Stomach smooth muscle (tissue), 2 donors: Measurements from ENCODE around the gene CD1E.
"Not testable (repeated sequence)": the region's sequence is repeated elsewhere in the genome, so short reads cannot be mapped to it uniquely, and the experiment has no call there.

ENCODE experiments used
- H3K27ac ChIP-seq: one replicate; pipeline ENCODE4 v1.7.0; 2013; ENCODE audit warnings: mild to moderate bottlenecking, low read length, inconsistent platforms
- H3K27me3 ChIP-seq, 2 donors: one replicate each; pipeline ENCODE4 v1.7.0; 2013; ENCODE audit warnings: low read length in 2 of 2; ENCODE audit not compliant: insufficient read depth in 2 of 2, control insufficient read depth in 1 of 2
- H3K36me3 ChIP-seq, 2 donors: one replicate each; pipeline ENCODE4 v1.7.0; 2013; ENCODE audit warnings: low read length in 2 of 2; ENCODE audit not compliant: control insufficient read depth in 2 of 2, insufficient read depth in 2 of 2
- H3K4me1 ChIP-seq: one replicate; pipeline ENCODE4 v1.7.0; 2013; ENCODE audit warnings: low read length; ENCODE audit not compliant: control insufficient read depth, insufficient read depth
- H3K4me3 ChIP-seq, 2 donors: one replicate each; pipeline ENCODE4 v1.7.0; 2013; ENCODE audit warnings: low read length in 2 of 2
- H3K9ac ChIP-seq, 2 donors: one replicate each; pipeline ENCODE4 v1.7.0; 2013; ENCODE audit warnings: low read length in 2 of 2, mild to moderate bottlenecking in 1 of 2
- H3K9me3 ChIP-seq, 2 donors: one replicate each; pipeline ENCODE4 v1.7.0; 2013; ENCODE audit warnings: low read length in 2 of 2; ENCODE audit not compliant: control insufficient read depth in 2 of 2
- donor health status: healthy.
- donor health status: Pancreatic carcinoma.

Gene CD1E

GRCh38 chr1:158362482-158362881 lies 8.8 kb downstream of the CD1E start:
- Histone ChIP-seq H3K4me3 (no peak overlapping the region), H3K4me1 (no peaks in the 10 kb centered on the region), H3K9ac (no peak overlapping the region), H3K27ac (no peak overlapping the region), H3K27me3 (no peaks in the 10 kb centered on the region), H3K36me3 (no peaks in the 10 kb centered on the region), H3K9me3 (no peaks in the 10 kb centered on the region)

GRCh38 chr1:158362941-158363340 lies 9.2 kb downstream of the CD1E start:
- Histone ChIP-seq H3K4me3 (no peak overlapping the region), H3K36me3 (no peaks in the 10 kb centered on the region), H3K27ac (no peak overlapping the region)

GRCh38 chr1:158366783-158367182 lies 13.1 kb downstream of the CD1E start:
- H3K9ac ChIP-seq: no peak overlapping the region
- H3K9me3 ChIP-seq: peaks cover 0 to 9% of the 10 kb centered on the region in 2 donors
- no peaks in the 10 kb centered on the region for H3K27me3 ChIP-seq
- no peaks in the 10 kb centered on the region for H3K4me1 ChIP-seq
- no peak overlapping the region for H3K27ac ChIP-seq
- no peaks in the 10 kb centered on the region for H3K36me3 ChIP-seq
- H3K4me3 ChIP-seq: no peak overlapping the region

More at GRCh38 chr1:158362941-158363340, 9.2 kb downstream of the CD1E start:
- no peaks in the 10 kb centered on the region for H3K9me3 ChIP-seq
- no peak overlapping the region for H3K9ac ChIP-seq
- no peaks in the 10 kb centered on the region for H3K4me1 ChIP-seq
- H3K27me3 ChIP-seq: no peaks in the 10 kb centered on the region

- Histone ChIP-seq H3K4me1 (no peaks in the 10 kb centered on the region), H3K9me3 (peaks cover 0 to 13% of the 10 kb centered on the region in 2 donors), H3K36me3 (no peaks in the 10 kb centered on the region), H3K27ac (no peak overlapping the region), H3K4me3 (no peak overlapping the region), H3K27me3 (no peaks in the 10 kb centered on the region), H3K9ac (no peak overlapping the region)
Observed at GRCh38 chr1:158371188-158371953, 17.7 kb downstream of the CD1E start.

- H3K4me1 ChIP-seq, H3K27ac ChIP-seq, H3K36me3 ChIP-seq, H3K27me3 ChIP-seq, H3K9me3 ChIP-seq, H3K4me3 ChIP-seq, H3K9ac ChIP-seq: not testable (repeated sequence)
Observed at GRCh38 chr1:158374101-158374500, 20.4 kb downstream of the CD1E start.

GRCh38 chr1:158374860-158375259 lies 21.2 kb downstream of the CD1E start:
- no peak overlapping the region for H3K9ac ChIP-seq
- peaks cover 0 to 9% of the 10 kb centered on the region in 2 donors for H3K9me3 ChIP-seq

GRCh38 chr1:158390331-158390730 lies 36.6 kb downstream of the CD1E start:
- Histone ChIP-seq H3K27ac (no peak overlapping the region), H3K9me3 (no peaks in the 10 kb centered on the region), H3K9ac (no peak overlapping the region), H3K36me3 (no peaks in the 10 kb centered on the region), H3K27me3 (no peaks in the 10 kb centered on the region), H3K4me3 (no peak overlapping the region), H3K4me1 (no peaks in the 10 kb centered on the region)

More at GRCh38 chr1:158374860-158375259, 21.2 kb downstream of the CD1E start:
- no peak overlapping the region for H3K4me3 ChIP-seq
- H3K36me3 ChIP-seq: no peaks in the 10 kb centered on the region
- no peaks in the 10 kb centered on the region for H3K27me3 ChIP-seq
- H3K27ac ChIP-seq: no peak overlapping the region
- no peaks in the 10 kb centered on the region for H3K4me1 ChIP-seq

GRCh38 chr1:158391099-158391498 lies 37.4 kb downstream of the CD1E start:
- H3K27ac ChIP-seq: no peak overlapping the region
- no peaks in the 10 kb centered on the region for H3K4me1 ChIP-seq
- H3K4me3 ChIP-seq: no peak overlapping the region
- H3K9ac ChIP-seq: no peak overlapping the region
- no peaks in the 10 kb centered on the region for H3K36me3 ChIP-seq
- no peaks in the 10 kb centered on the region for H3K27me3 ChIP-seq
- H3K9me3 ChIP-seq: no peaks in the 10 kb centered on the region

GRCh38 chr1:158393476-158393875 lies 39.8 kb downstream of the CD1E start:
- Histone ChIP-seq H3K4me1 (no peaks in the 10 kb centered on the region), H3K9me3 (no peaks in the 10 kb centered on the region), H3K9ac (no peak overlapping the region), H3K4me3 (no peak overlapping the region), H3K36me3 (no peaks in the 10 kb centered on the region), H3K27ac (no peak overlapping the region), H3K27me3 (no peaks in the 10 kb centered on the region)

GRCh38 chr1:158396646-158397045 lies 43.0 kb downstream of the CD1E start:
- no peak overlapping the region for H3K9ac ChIP-seq
- no peak overlapping the region for H3K27ac ChIP-seq
- H3K4me3 ChIP-seq: no peak overlapping the region
- H3K9me3 ChIP-seq: no peaks in the 10 kb centered on the region
- no peaks in the 10 kb centered on the region for H3K36me3 ChIP-seq
- H3K4me1 ChIP-seq: no peaks in the 10 kb centered on the region
- H3K27me3 ChIP-seq: no peaks in the 10 kb centered on the region

GRCh38 chr1:158398818-158399514 lies 45.3 kb downstream of the CD1E start, which contains the start of gene OR10T2:
Gene OR10T2 (minus strand): TSS chr1:158399466. CDS start chr1:158399466, 0 bp downstream.
- Histone ChIP-seq H3K9me3 (no peaks in the 10 kb centered on the region), H3K36me3 (no peaks in the 10 kb centered on the region)

More at GRCh38 chr1:158398818-158399514, 45.3 kb downstream of the CD1E start, which contains the start of gene OR10T2:
- Histone ChIP-seq H3K27ac (no peak within 1 kb of the TSS), H3K4me1 (no peaks in the 10 kb centered on the region), H3K9ac (no peak within 1 kb of the TSS), H3K4me3 (no peak within 1 kb of the TSS), H3K27me3 (no peaks in the 10 kb centered on the region)
